ENCODE measurements around the gene TMEM17.

TMEM17 gene

GRCh38 chr2:62479917-62480316 is 26.1 kb downstream of the TMEM17 start:
- H3K4me3 ChIP-seq (ENCODE audit: low read depth, low read length) = no peak overlapping the region
- TF ChIP-seq CTCF (IDR thresholded peaks at IDR 0.05; ENCODE audit: borderline replicate concordance, insufficient read depth, low read depth, low read length) = no peak

GRCh38 chr2:62478093-62478580 is 27.9 kb downstream of the TMEM17 start:
- TF ChIP-seq CTCF (IDR thresholded peaks at IDR 0.05; ENCODE audit: borderline replicate concordance, insufficient read depth, low read depth, low read length) = no peak
- no peak overlapping the region for H3K4me3 ChIP-seq (ENCODE audit: low read depth, low read length)

- TF ChIP-seq CTCF (IDR thresholded peaks at IDR 0.05; ENCODE audit: borderline replicate concordance, insufficient read depth, low read depth, low read length) = no peak
- H3K4me3 ChIP-seq (ENCODE audit: low read depth, low read length) = no peak overlapping the region
These were observed 28.4 kb downstream of the TMEM17 start for GRCh38 chr2:62477573-62477972.

GRCh38 chr2:62475172-62476011 is 30.6 kb downstream of the TMEM17 start:
- no peak overlapping the region for H3K4me3 ChIP-seq (ENCODE audit: low read depth, low read length)
- TF ChIP-seq CTCF (IDR thresholded peaks at IDR 0.05; ENCODE audit: borderline replicate concordance, insufficient read depth, low read depth, low read length) = no peak

GRCh38 chr2:62474176-62474575 is 31.8 kb downstream of the TMEM17 start:
- TF ChIP-seq CTCF (IDR thresholded peaks at IDR 0.05; ENCODE audit: borderline replicate concordance, insufficient read depth, low read depth, low read length) = no peak
- H3K4me3 ChIP-seq (ENCODE audit: low read depth, low read length) = no peak overlapping the region

- no peak for TF ChIP-seq CTCF (IDR thresholded peaks at IDR 0.05; ENCODE audit: borderline replicate concordance, insufficient read depth, low read depth, low read length)
These were observed 32.7 kb downstream of the TMEM17 start for GRCh38 chr2:62473246-62473827.

GRCh38 chr2:62472312-62472711 is 33.7 kb downstream of the TMEM17 start:
- H3K4me3 ChIP-seq (ENCODE audit: low read depth, low read length) = no peak overlapping the region
- no peak for TF ChIP-seq CTCF (IDR thresholded peaks at IDR 0.05; ENCODE audit: borderline replicate concordance, insufficient read depth, low read depth, low read length)

More at GRCh38 chr2:62473246-62473827, 32.7 kb downstream of the TMEM17 start:
- no peak overlapping the region for H3K4me3 ChIP-seq (ENCODE audit: low read depth, low read length)
